ENCODE data around the gene TLR6. TPM values are rescaled to one million over a fixed set of nuclear protein-coding genes. Genes with fewer than 3 reads are reported as not detected.

Gene TLR6, protein sequence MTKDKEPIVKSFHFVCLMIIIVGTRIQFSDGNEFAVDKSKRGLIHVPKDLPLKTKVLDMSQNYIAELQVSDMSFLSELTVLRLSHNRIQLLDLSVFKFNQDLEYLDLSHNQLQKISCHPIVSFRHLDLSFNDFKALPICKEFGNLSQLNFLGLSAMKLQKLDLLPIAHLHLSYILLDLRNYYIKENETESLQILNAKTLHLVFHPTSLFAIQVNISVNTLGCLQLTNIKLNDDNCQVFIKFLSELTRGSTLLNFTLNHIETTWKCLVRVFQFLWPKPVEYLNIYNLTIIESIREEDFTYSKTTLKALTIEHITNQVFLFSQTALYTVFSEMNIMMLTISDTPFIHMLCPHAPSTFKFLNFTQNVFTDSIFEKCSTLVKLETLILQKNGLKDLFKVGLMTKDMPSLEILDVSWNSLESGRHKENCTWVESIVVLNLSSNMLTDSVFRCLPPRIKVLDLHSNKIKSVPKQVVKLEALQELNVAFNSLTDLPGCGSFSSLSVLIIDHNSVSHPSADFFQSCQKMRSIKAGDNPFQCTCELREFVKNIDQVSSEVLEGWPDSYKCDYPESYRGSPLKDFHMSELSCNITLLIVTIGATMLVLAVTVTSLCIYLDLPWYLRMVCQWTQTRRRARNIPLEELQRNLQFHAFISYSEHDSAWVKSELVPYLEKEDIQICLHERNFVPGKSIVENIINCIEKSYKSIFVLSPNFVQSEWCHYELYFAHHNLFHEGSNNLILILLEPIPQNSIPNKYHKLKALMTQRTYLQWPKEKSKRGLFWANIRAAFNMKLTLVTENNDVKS
- total RNA-seq = 0.25 and 0.49 TPM in 2 replicates

GRCh38 chr4:38856524-38857337, at the start of gene TLR6:
TSS of gene TLR6 (minus strand) at chr4:38856817. CDS start at chr4:38829473, 27,344 bp downstream.

GRCh38 chr4:38867478-38868058, 11.0 kb upstream of the TLR6 start, which contains the start of gene FAM114A1:
TSS of gene FAM114A1 (plus strand) at chr4:38867806. CDS start at chr4:38878079, 10,273 bp downstream.

DNA sequence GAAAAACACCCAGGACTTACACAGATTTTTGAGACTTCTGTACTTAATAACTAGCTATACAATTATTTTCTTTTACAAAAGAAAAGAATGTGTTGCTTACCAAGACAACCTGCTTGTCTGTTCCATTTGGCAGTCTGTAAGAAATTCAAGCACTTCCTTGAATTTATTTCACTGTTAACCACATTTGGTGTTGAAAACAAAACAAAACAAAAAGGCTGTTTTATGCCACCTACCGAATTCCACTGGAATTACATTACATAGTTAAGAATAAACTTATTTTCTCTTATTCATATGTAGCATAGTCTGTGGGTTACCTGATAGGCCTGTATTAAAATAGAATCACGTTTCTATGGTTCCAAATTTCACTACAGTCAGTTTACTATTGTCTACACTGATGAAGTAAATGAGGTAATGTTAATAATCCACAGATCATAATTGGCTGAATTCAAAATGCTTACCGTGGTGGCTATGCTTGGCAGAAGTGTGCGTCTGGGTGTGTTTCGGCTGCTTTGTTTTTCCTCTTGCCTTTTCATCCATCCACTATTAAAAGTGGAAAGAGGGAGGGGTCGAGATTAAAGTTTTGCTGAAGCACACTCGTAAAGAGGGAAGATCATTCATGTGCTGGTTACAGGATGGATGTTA, 51.8 kb downstream of the TLR6 start, which contains the start of gene TLR1:
TLR1 (minus strand) TSS at position 138 of the 642 bp plus-strand sequence. CDS start 5,960 bp downstream, outside the sequence.

DNA sequence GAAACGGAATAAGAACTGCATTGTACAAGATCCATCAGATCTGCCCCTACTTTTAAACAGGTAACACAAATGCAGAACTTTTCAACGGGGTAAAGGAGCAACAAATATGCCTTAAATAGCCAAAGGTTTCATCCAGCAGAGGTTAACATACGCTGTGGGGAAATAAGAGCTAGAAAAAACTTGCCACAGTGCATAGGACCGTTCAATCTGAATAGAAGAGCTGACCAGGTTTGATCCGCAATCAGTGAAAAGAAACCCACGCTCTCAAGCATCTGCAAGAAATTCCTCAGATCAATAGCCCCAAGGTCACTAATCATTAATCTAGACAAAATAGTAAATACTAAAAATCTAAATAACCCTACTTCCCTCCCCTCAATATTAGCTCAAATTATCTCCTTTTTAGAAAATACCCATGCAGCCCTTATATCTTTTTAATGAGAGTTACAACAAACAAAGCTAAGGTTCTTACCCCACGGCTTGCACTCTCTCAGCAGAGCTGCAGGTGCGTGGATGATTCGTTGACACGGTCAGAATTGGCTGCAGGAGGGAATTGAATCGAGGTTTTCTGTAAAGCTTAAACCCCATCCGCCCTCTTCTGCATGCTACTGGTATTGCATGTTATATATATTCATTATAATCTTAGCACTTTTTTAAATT, 74.0 kb downstream of the TLR6 start, which contains the start of gene TLR10:
TLR10 (minus strand) TSS at position 539 of the 657 bp plus-strand sequence. CDS start 7,400 bp downstream, outside the sequence.

Other genes with a start within 250 kb of the TLR6 start
- gene KLF3, start 192.6 kb downstream of the TLR6 start, total RNA-seq = 16.5 and 27.0 TPM in 2 replicates
- gene TLR10, start 73.8 kb downstream of the TLR6 start, total RNA-seq = not detected in 2 replicates
- under 0.01 and 0.49 TPM in 2 replicates for gene TLR1, start 52.0 kb downstream of the TLR6 start, total RNA-seq
- 101 and 125 TPM in 2 replicates for gene FAM114A1, start 11.0 kb upstream of the TLR6 start, total RNA-seq
- 0.51 and 7.7 TPM in 2 replicates for gene TMEM156, start 175.6 kb upstream of the TLR6 start, total RNA-seq
- gene KLHL5, start 205.4 kb upstream of the TLR6 start, total RNA-seq = 39.8 and 78.1 TPM in 2 replicates